Cerebellar nuclear complex (tissue), 1 donor: ENCODE data around the gene ELANE.
"Not testable (repeated sequence)": the region's sequence is repeated elsewhere in the genome, so short reads cannot be mapped to it uniquely, and the experiment has no call there.

Experiments
- DNase-seq, 2 experiments: peaks; one replicate each; lab custom pipeline; 2025; lab: John Stamatoyannopoulos, UW

The ELANE gene

DNA sequence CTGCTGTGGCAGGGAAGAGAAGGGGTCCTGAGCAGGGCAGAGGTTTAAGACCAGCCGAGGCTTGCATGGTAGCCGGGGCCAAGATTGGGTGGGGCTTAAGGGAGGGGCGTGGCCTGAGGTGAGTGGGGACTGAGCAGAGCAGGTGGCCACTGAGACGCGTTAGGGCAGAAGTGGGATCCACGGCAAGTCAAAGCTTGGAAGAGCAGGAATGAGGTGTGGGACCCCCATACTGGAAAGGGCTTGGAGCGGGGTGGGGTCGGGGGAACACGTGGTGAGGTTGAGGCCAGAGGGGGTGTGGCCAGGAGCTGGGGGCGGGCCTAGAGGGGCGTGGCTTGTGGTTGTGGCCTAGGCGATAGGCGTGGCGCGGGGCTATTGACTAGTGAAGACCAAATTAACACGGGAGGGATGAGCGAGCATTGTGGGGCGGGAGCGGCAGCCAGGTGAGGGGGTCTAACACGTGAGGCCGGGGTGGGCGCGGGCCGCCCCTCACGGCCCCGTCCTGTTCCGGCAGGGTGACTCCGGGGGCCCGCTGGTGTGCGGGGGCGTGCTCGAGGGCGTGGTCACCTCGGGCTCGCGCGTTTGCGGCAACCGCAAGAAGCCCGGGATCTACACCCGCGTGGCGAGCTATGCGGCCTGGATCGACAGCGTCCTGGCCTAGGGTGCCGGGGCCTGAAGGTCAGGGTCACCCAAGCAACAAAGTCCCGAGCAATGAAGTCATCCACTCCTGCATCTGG lies 10.6 kb downstream of the ELANE start:
- DNase-seq = no peak

- no peak for DNase-seq
Observed at GRCh38 chr19:863315-863620, 11.2 kb downstream of the ELANE start.

- no peak for DNase-seq
Observed at GRCh38 chr19:866769-867300, 14.7 kb downstream of the ELANE start.

- DNase-seq = no peak
Observed at GRCh38 chr19:867301-867793, 15.2 kb downstream of the ELANE start.

- no peak for DNase-seq
Observed at GRCh38 chr19:867855-868457, 15.9 kb downstream of the ELANE start.

DNA sequence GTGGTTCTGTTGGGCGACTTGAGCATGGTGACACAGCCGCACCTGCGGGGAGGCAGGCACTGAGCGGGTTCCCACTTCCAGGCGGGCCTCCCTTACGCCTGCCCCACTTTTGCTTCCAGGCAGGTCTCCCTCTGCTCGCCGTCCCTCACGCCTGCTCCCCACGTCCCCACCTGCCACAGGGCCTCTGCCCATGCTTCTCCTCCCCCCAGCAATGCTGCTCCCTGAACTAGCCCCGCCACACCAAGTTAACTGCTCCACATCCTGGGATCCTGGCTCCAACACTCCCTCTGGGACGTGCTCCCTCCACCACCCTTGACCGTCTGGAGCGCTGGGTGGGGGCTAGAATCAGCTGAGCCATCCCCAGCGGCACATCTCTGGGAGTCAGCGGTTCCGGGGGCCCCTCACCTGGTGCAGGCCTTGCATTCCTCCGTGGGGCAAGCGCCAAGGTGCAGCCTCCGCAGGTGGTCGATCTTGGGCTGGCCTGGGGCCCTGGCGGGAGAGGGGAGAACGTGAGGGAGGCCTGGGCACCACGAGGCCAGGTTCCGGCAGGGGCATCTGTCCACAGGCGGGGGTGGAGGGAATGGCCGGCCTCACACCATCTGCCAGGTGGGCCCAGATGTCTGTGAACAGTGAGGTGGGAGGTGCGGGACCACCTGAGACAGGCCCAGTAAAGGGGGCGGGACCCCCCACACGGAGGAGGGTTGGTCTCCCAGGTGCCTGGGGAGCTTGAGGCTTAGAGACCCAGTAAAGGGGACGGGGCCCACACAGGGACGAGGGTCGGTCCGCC lies 16.5 kb downstream of the ELANE start:
- DNase-seq = no peak

GRCh38 chr19:869245-870177 lies 17.4 kb downstream of the ELANE start:
- DNase-seq = no peak

- DNase-seq = no peak
Observed at GRCh38 chr19:870314-870713, 18.2 kb downstream of the ELANE start.

GRCh38 chr19:870963-871401 lies 18.9 kb downstream of the ELANE start:
- no peak for DNase-seq

DNA sequence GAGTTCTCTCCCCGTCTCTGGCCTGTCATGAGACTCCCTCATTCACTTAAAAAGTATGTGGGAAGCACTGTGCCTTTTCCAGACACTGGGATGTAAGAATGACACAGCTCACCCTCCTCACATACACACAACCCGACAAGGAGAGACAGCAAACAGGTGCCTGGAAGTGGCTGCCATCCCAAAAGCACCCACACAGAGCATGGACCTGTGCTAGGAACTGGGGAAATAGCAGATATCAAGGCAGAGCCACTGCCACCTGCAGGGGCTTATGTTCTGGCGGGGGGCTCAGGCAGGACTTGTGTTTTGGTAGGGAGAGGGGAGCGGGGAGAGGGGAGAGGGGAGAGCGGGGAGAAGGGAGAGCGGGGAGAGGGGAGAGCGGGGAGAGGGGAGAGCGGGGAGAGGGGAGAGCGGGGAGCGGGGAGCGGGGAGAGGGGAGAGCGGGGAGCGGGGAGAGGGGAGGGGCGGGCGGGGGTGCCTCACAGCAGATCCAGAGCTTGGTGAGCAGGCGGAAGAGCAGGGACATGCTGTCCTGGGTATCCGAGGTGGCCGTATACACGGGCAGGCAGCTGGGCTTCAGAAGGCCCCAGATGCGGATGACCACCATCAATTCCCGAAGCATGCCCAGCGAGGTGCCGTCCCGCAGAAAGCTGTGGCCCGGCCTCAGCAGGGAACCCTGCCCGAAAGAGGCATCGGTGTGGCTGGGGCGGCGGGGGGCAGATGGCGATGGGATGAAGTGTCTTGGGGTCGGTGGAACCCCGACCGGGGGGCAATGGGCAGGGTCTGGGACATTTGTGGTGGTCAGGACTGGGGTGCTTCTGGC lies 19.6 kb downstream of the ELANE start:
- DNase-seq = no peak

DNA sequence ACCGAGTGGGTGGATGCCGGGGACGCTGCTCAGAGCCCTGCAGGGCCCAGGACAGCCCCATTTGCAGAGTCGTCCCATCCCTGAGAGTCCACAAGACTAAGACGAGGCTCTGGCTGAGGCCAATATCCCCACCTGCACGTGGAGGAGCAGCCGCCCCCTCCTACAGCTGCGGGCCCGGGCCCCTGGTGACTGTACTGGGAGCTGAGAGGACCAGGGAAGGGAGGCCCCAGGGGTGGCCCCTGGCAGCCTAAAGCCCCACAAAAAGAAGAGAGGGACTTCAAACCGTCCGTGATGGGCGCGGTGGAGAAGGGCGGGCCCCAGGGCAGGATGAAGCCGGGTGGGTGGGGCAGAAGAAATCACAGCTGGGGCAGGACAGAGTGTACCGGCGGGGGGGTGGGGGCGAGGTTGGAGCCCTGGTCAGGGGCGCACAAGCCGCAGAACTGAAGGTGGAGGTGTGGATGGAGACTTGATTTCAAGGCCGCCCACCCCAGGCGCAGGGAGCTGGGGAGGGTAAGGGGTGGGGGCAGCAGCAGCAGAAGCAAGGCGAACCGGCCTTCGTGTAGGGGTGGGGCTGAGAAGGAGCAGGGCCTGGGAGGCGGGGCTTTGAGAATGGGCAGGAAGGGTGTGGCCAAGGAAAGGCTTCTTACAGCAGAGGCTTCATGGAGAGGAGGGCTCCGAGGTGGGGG lies 20.3 kb downstream of the ELANE start:
- DNase-seq = no peak

- no peak for DNase-seq
Observed at GRCh38 chr19:873084-873483, 21.0 kb downstream of the ELANE start.

GRCh38 chr19:873561-874041 lies 21.5 kb downstream of the ELANE start:
- DNase-seq = no peak

- DNase-seq = no peak
Observed at GRCh38 chr19:875265-875879, 23.3 kb downstream of the ELANE start.

DNA sequence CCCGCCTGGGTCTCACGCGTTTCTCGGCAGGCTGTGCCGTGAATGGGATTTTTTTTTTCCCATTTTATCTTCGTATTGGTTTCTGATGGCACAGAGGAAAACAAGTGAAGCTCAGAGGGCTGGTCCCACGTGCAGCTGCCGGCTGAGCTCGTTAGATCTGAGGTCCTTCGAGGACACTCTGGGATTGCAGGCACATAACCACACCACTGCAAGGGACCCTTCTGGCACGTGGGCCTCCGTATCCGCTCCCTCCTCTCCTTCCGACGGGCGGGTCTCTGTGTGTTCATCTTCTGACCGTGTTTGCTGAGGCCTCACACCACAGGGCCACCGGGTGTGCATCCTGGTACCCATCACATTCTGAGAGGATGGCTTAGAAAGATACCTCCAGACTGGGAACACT lies 24.0 kb downstream of the ELANE start:
- DNase-seq = no peak

- DNase-seq = no peak
Observed at GRCh38 chr19:876780-877314, 24.7 kb downstream of the ELANE start.

GRCh38 chr19:877992-878660 lies 26.0 kb downstream of the ELANE start:
- not testable (repeated sequence) for DNase-seq

GRCh38 chr19:878751-879561 lies 26.9 kb downstream of the ELANE start:
- not testable (repeated sequence) for DNase-seq
